Activated CD4-positive, CD25-positive, alpha-beta regulatory T cell (primary cell): ENCODE data around the gene BNC1.

Experiments
- DNase-seq, 4 experiments: peaks; one replicate each; lab custom pipeline; 2025; lab: John Stamatoyannopoulos, UW

Gene BNC1

GRCh38 chr15:83284559-83285283, at the start of gene BNC1:
Gene BNC1 (minus strand): TSS chr15:83284664. CDS start chr15:83284628, 36 bp downstream.
- DNase-seq, result no peak

- no peak for DNase-seq
Observed at GRCh38 chr15:83327041-83327440, 42.6 kb upstream of the BNC1 start.

- DNase-seq, result no peak
Observed at GRCh38 chr15:83324799-83325198, 40.3 kb upstream of the BNC1 start.

GRCh38 chr15:83323296-83323711, 38.8 kb upstream of the BNC1 start:
- DNase-seq, result no peak

- DNase-seq, result no peak
Observed at GRCh38 chr15:83322691-83323090, 38.2 kb upstream of the BNC1 start.

- DNase-seq, result no peak
Observed at GRCh38 chr15:83322061-83322460, 37.6 kb upstream of the BNC1 start.

- DNase-seq, result no peak
Observed at GRCh38 chr15:83320844-83321243, 36.4 kb upstream of the BNC1 start.

GRCh38 chr15:83320404-83320803, 35.9 kb upstream of the BNC1 start:
- DNase-seq, result no peak

- no peak for DNase-seq
Observed at GRCh38 chr15:83319771-83320170, 35.3 kb upstream of the BNC1 start.

- DNase-seq, result no peak
Observed at GRCh38 chr15:83318861-83319415, 34.5 kb upstream of the BNC1 start.

GRCh38 chr15:83318036-83318435, 33.6 kb upstream of the BNC1 start:
- no peak for DNase-seq

- no peak for DNase-seq
Observed at GRCh38 chr15:83312071-83312470, 27.6 kb upstream of the BNC1 start.

GRCh38 chr15:83310521-83311456, 26.3 kb upstream of the BNC1 start:
- DNase-seq, result no peak

- DNase-seq, result no peak
Observed at GRCh38 chr15:83308671-83309070, 24.2 kb upstream of the BNC1 start.

GRCh38 chr15:83306561-83306960, 22.1 kb upstream of the BNC1 start:
- no peak for DNase-seq

GRCh38 chr15:83305704-83306291, 21.3 kb upstream of the BNC1 start:
- no peak for DNase-seq

- no peak for DNase-seq
Observed at GRCh38 chr15:83304861-83305703, 20.6 kb upstream of the BNC1 start.

GRCh38 chr15:83303535-83303934, 19.1 kb upstream of the BNC1 start:
- DNase-seq, result no peak

GRCh38 chr15:83300826-83301225, 16.4 kb upstream of the BNC1 start:
- DNase-seq, result no peak

GRCh38 chr15:83299462-83299861, 15.0 kb upstream of the BNC1 start:
- no peak for DNase-seq

GRCh38 chr15:83295417-83295816, 11.0 kb upstream of the BNC1 start:
- DNase-seq, result no peak
